Measurements from ENCODE around the gene TCF7.

The TCF7 gene

GRCh38 chr5:134113902-134114875 lies at the start of gene TCF7:
Gene TCF7 (plus strand): TSS chr5:134114681. CDS start chr5:134114907, 226 bp downstream.
- DNase-seq = peak; percentile 73 to 80

GRCh38 chr5:134069553-134069952 lies 44.9 kb upstream of the TCF7 start:
- DNase-seq = no peak

GRCh38 chr5:134070725-134071613 lies 43.5 kb upstream of the TCF7 start:
- peak in 1 of 2 donors; percentile 31 for DNase-seq

- DNase-seq = no peak
Observed at GRCh38 chr5:134071614-134072207, 42.8 kb upstream of the TCF7 start.

- DNase-seq = no peak
Observed at GRCh38 chr5:134072471-134073210, 41.8 kb upstream of the TCF7 start.

- DNase-seq = no peak
Observed at GRCh38 chr5:134073404-134073803, 41.1 kb upstream of the TCF7 start.

- no peak for DNase-seq
Observed at GRCh38 chr5:134075102-134075501, 39.4 kb upstream of the TCF7 start.

- DNase-seq = no peak
Observed at GRCh38 chr5:134077926-134078580, 36.4 kb upstream of the TCF7 start.

- peak; percentile 74 to 77 for DNase-seq
Observed at GRCh38 chr5:134079748-134080581, 34.5 kb upstream of the TCF7 start.

- no peak for DNase-seq
Observed at GRCh38 chr5:134082264-134082992, 32.1 kb upstream of the TCF7 start.

GRCh38 chr5:134083517-134083916 lies 31.0 kb upstream of the TCF7 start:
- no peak for DNase-seq

GRCh38 chr5:134084022-134084565 lies 30.4 kb upstream of the TCF7 start:
- DNase-seq = no peak

GRCh38 chr5:134084570-134084969 lies 29.9 kb upstream of the TCF7 start:
- DNase-seq = no peak

- no peak for DNase-seq
Observed at GRCh38 chr5:134085411-134085810, 29.1 kb upstream of the TCF7 start.

GRCh38 chr5:134086225-134086942 lies 28.1 kb upstream of the TCF7 start:
- DNase-seq = no peak

GRCh38 chr5:134086943-134087305 lies 27.6 kb upstream of the TCF7 start:
- peak; percentile 82 to 84 for DNase-seq

- no peak for DNase-seq
Observed at GRCh38 chr5:134088291-134088690, 26.2 kb upstream of the TCF7 start.

- no peak for DNase-seq
Observed at GRCh38 chr5:134088994-134089560, 25.4 kb upstream of the TCF7 start.

- peak; percentile 48 to 59 for DNase-seq
Observed at GRCh38 chr5:134090522-134090921, 24.0 kb upstream of the TCF7 start.

All from activated CD4-positive, alpha-beta T cell treated with anti-CD3 and anti-CD28 coated beads for 4 hours (primary cell).